Measurements from ENCODE around the gene DHRS1. TPM values are rescaled to one million over a fixed set of nuclear protein-coding genes. Genes with fewer than 3 reads are reported as not detected.

The DHRS1 gene
- polyA plus RNA-seq, 2 of the 4 experiments (the other 2 are of a cell fraction), result 15.1 to 17.4 TPM

DNA sequence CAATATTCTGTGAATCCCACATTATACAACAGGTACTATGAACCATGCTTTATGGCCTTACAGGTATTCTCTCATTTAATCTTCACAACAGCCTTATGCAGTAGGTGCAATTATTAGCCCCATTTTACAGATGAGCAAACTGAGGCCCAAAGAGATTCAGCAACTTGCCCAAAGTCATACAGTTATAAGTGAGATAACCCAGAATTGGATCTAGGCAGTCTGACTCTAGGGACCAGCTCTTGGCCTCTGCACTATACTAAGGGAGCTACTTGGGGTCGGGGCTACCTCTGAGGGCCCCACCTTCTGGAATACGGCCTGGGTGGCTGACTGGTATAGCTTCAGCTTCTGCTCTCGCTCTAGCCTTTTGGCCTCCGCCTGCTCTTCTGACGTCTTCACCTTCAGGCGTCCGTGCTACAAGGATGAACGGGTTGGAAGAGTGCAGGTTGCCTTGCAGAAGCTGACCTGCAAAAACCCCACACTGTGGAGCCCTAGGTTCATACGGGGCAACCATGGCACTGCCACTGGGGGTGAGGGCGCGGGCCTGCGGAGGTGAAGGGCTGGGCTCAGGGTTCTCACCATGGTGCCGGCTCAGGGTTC, 28.9 kb downstream of the DHRS1 start:
- CTCF ChIA-PET, result interaction anchor here (1.0 to 34.0 kb wide), 15 partner anchors 9 to 167 kb away, joined by 3 to 469 read pairs (median 5); partner anchors contain the start of genes CIDEB, DHRS1, LTB4R and LTB4R2
- Histone ChIP-seq H3K27ac (peak overlapping the region; percentile 89 to 97), H3K9me3 (no peaks in the 10 kb centered on the region), H3K4me3 (peak overlapping the region; percentile 59), H3K4me1 (0 out of 3 replicates have a peak, but pooled peaks cover 5% of the 10 kb centered on the region), H3K4me2 (peak overlapping the region; percentile 85)
- ATAC-seq (peak; percentile 51 to 69), FAIRE-seq (no peak), DNase-seq (ENCODE audit: low read depth in 1 of 2, low spot score in 1 of 2) (no peak)
- WGBS (ENCODE audit: missing lambda C conversion rate), result 24% methylated on average over 10 of the region's 13 CpGs
- no peak for TF ChIP-seq ZNF302 (CRISPR knock-in tag; IDR thresholded peaks at IDR 0.05)
- TF ChIP-seq NFE2L2 (conservative IDR thresholded peaks at IDR 0.05; ENCODE audit: low read length), result no peak
- no peak for TF ChIP-seq EHF (CRISPR knock-in tag; IDR thresholded peaks at IDR 0.05)
- TF ChIP-seq JUNB (IDR thresholded peaks at IDR 0.05), result no peak
- TF ChIP-seq HES2 (IDR thresholded peaks at IDR 0.05), result no peak
- no peak for TF ChIP-seq HEYL (CRISPR knock-in tag; IDR thresholded peaks at IDR 0.05)
- TF ChIP-seq KDM1A (IDR thresholded peaks at IDR 0.05; ENCODE audit: low read depth), result peak; percentile 89
- TF ChIP-seq MYC (IDR thresholded peaks at IDR 0.05; ENCODE audit: borderline replicate concordance, low read length), result no peak
- TF ChIP-seq, protein P1, sequence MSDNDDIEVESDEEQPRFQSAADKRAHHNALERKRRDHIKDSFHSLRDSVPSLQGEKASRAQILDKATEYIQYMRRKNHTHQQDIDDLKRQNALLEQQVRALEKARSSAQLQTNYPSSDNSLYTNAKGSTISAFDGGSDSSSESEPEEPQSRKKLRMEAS (IDR thresholded peaks at IDR 0.05), result no peak
- no peak for TF ChIP-seq RCOR1 (IDR thresholded peaks at IDR 0.05; ENCODE audit: low read depth, low read length)
- peak; percentile 86; the same call in 1 of the 2 replicates for TF ChIP-seq HDAC2 (IDR thresholded peaks at IDR 0.05)
- TF ChIP-seq E2F6 (IDR thresholded peaks at IDR 0.05; ENCODE audit: borderline replicate concordance, low read depth), result no peak
- TF ChIP-seq MAFK (IDR thresholded peaks at IDR 0.05; ENCODE audit: partially characterized antibody), result no peak
- TF ChIP-seq, protein P2, sequence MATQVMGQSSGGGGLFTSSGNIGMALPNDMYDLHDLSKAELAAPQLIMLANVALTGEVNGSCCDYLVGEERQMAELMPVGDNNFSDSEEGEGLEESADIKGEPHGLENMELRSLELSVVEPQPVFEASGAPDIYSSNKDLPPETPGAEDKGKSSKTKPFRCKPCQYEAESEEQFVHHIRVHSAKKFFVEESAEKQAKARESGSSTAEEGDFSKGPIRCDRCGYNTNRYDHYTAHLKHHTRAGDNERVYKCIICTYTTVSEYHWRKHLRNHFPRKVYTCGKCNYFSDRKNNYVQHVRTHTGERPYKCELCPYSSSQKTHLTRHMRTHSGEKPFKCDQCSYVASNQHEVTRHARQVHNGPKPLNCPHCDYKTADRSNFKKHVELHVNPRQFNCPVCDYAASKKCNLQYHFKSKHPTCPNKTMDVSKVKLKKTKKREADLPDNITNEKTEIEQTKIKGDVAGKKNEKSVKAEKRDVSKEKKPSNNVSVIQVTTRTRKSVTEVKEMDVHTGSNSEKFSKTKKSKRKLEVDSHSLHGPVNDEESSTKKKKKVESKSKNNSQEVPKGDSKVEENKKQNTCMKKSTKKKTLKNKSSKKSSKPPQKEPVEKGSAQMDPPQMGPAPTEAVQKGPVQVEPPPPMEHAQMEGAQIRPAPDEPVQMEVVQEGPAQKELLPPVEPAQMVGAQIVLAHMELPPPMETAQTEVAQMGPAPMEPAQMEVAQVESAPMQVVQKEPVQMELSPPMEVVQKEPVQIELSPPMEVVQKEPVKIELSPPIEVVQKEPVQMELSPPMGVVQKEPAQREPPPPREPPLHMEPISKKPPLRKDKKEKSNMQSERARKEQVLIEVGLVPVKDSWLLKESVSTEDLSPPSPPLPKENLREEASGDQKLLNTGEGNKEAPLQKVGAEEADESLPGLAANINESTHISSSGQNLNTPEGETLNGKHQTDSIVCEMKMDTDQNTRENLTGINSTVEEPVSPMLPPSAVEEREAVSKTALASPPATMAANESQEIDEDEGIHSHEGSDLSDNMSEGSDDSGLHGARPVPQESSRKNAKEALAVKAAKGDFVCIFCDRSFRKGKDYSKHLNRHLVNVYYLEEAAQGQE (IDR thresholded peaks at IDR 0.05), result no peak
- TF ChIP-seq ESRRA (IDR thresholded peaks at IDR 0.05; ENCODE audit: borderline replicate concordance, low read length), result no peak
- TF ChIP-seq, protein P3, sequence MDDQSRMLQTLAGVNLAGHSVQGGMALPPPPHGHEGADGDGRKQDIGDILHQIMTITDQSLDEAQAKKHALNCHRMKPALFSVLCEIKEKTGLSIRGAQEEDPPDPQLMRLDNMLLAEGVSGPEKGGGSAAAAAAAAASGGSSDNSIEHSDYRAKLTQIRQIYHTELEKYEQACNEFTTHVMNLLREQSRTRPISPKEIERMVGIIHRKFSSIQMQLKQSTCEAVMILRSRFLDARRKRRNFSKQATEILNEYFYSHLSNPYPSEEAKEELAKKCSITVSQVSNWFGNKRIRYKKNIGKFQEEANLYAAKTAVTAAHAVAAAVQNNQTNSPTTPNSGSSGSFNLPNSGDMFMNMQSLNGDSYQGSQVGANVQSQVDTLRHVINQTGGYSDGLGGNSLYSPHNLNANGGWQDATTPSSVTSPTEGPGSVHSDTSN (IDR thresholded peaks at IDR 0.05), result no peak
- no peak for TF ChIP-seq NR3C1 (IDR thresholded peaks at IDR 0.05)
- peak; percentile 70; the same call in 1 of the 2 replicates for TF ChIP-seq CHD4 (IDR thresholded peaks at IDR 0.05; ENCODE audit: borderline replicate concordance)
- no peak for TF ChIP-seq HOXA7 (CRISPR knock-in tag; IDR thresholded peaks at IDR 0.05)
- POLR2A ChIA-PET, result interaction anchor here (0.6 to 1.9 kb wide), 22 partner anchors 9 to 170 kb away, joined by 3 to 53 read pairs (median 4); partner anchors contain the start of genes CBLN3, CHMP4A, CIDEB and DHRS1

GRCh38 chr14:24269910-24270536, 29.6 kb downstream of the DHRS1 start:
- TF ChIP-seq CBX2 (IDR thresholded peaks at IDR 0.05; ENCODE audit: borderline replicate concordance, low read depth) (no peak), RAD21 (conservative IDR thresholded peaks at IDR 0.05 in 1 of 2, IDR thresholded peaks at IDR 0.05 in 1 of 2) (no peak), HMGXB4 (CRISPR knock-in tag; IDR thresholded peaks at IDR 0.05; ENCODE audit: borderline replicate concordance) (no peak), HDAC2 (IDR thresholded peaks at IDR 0.05) (no peak)
- POLR2A ChIA-PET, result interaction anchor here (0.6 to 1.9 kb wide), 7 partner anchors 10 to 54 kb away, joined by 3 to 14 read pairs (median 5); partner anchors contain the start of genes CIDEB, DHRS1, MDP1 and NOP9
- CTCF ChIA-PET, result interaction anchor here (0.6 to 34.0 kb wide), 10 partner anchors 13 to 166 kb away, joined by 3 to 469 read pairs (median 5); partner anchors contain the start of genes CIDEB, DHRS1, IRF9 and LTB4R
- H3K4me2 ChIP-seq, result peak overlapping the region; percentile 85; the same call in 2 of the 3 replicates
- no peak for ATAC-seq
- no peak overlapping the region for H3K4me3 ChIP-seq
- 93% methylated on average over 14 of the region's 14 CpGs for WGBS (ENCODE audit: missing lambda C conversion rate)
- no peaks in the 10 kb centered on the region for H3K9me3 ChIP-seq
- FAIRE-seq, result no peak
- 0 out of 3 replicates have a peak, but pooled peaks cover 5% of the 10 kb centered on the region for H3K4me1 ChIP-seq
- DNase-seq (ENCODE audit: low read depth in 1 of 2, low spot score in 1 of 2), result no peak
- no peak overlapping the region for H3K27ac ChIP-seq

Data from A549 (cell line).